Raji (cell line): ENCODE data around the gene IST1.

Source experiments
- POLR2A ChIP-seq: IDR thresholded peaks from 2 replicates; pipeline ENCODE4 v1.6.1; 2011; ENCODE audit warnings: low read depth, low read length, control low read depth; ENCODE audit not compliant: insufficient read depth

Gene IST1

DNA sequence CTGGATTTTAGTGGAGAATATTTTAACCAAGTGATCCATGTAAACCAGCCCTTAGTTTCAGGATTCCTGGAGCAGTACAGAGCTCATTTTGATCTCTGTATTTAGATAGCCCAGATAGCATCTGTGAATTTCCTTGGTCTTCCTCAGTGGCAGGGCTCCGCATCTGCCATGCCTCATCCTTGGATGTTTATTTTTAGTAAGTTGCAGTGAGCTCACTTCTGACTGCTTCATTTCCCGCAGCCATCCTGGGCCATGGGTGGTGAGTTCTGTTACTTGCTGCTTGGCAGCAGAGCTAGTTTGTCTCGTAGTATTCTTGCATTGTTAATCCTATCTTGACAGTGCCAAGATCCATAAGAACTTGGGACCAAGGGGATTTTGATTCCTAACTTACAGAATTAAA lies 33.7 kb downstream of the IST1 start:
- TF ChIP-seq POLR2A: no peak

DNA sequence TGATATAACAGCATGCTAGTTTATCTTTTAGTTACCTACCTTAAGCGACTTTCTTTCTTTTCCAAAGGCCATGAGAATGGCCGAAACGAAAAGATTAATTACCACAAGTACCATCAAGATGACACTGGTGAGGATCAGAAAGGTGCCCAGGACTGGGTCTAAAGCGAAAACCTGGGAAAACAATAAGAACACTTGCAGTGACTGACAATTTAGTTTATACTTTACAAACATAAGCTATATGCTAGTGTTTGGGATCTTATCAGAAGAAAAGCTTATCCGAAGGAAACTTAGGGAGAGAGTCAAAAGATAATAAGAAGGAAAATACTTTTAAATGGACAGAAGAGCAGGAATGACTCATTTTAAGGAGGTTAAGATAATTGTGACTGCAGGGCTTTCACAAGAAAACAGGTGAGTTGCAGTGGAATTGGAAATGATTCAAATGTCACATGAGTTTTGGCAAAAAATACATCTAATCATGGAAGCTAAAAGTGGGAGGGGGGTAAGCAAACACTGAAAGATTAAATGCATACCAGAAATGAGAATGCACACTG lies 34.8 kb downstream of the IST1 start:
- TF ChIP-seq POLR2A: no peak

DNA sequence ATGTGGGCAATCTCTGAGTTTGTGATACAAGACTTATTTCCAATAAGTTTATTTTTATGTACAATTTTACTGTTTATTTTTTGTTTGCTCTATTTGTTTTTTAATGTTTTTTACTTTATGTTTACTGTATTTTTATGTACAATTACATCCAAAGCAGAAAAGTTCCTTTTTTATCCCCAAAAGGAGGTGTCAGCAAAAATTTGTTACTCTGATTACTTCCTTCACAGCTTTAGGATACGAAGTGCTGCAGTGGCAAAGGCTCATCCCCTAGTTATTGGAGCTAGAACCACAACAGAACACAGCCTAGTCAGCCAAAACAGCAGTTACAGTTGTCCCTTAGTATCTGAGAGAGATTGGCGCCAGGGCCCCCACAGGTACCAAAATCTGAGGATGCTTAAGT lies 35.7 kb downstream of the IST1 start:
- TF ChIP-seq POLR2A: no peak

DNA sequence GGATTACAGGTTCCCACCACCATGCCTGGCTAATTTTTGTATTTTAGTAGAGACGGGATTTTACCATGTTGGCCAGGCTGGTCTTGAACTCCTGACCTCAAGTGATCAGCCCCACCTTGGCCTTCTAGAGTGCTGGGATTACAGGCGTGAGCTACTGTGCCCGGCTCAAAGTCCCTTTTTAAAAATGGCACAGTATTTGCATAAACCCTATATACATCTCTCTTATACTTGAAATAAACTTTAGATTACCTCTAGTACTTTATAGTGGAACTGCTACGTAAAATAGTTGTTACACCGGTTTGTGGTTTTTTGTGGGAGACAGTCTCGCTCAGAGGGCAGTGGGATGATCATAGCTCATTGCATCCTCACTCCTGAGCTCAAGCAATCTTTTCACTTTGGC lies 36.3 kb downstream of the IST1 start:
- TF ChIP-seq POLR2A: no peak

DNA sequence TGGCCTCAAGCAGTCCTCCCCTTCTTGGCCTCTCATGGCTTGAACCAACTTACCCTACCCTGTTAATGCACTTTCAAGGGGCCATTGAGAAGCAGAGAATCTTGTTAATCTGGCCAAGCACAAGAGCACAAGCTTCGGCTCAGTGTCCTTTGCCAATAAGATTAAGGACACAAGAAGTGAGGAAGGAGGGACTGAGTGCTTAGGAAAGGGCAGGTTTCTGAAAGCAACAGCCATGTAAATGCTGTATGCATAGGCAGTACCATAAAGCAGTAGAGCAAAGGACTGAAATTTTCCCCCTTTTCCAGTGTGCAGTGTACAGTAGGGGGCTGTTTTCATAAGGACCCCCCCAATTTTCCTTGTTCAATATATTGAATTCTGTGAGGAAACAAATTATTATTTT lies 37.7 kb downstream of the IST1 start:
- no peak for TF ChIP-seq POLR2A

DNA sequence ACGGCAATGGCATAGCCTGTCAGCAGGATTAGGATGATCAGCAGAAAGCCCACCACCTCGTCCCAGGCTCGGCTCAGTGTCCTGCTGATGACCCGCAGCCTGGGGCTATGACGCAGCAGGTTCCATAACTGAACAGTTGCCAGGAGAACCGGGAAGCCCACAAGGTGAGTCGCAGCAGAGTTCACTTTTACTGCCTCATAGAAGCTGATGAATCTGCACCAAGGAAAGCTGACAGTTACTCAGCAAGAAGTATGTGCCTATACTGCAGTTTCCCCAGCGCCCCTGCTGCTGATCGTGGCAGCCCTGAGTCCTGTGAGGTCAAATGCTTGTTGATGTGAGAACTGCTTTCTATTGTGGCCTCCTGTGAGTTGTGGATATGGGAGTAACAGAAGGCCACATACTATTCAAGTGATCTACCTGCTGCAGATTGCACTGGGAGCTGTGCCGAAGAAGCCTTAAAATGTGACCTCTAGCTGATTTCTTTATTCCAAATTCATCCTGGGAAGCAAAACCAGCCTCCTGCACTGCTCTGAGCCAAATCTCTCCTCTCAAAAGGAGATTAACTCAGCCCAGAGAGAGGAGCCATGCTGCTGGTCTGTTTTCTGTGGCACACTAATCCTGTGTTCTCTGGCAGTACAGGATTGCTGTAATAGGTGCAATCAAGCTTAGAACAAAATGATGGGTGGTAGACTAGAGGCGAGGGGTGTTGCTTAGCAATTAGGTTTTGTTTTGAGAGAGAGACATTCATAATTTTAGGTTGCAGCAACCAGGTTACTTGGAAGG lies 38.8 kb downstream of the IST1 start:
- no peak for TF ChIP-seq POLR2A

DNA sequence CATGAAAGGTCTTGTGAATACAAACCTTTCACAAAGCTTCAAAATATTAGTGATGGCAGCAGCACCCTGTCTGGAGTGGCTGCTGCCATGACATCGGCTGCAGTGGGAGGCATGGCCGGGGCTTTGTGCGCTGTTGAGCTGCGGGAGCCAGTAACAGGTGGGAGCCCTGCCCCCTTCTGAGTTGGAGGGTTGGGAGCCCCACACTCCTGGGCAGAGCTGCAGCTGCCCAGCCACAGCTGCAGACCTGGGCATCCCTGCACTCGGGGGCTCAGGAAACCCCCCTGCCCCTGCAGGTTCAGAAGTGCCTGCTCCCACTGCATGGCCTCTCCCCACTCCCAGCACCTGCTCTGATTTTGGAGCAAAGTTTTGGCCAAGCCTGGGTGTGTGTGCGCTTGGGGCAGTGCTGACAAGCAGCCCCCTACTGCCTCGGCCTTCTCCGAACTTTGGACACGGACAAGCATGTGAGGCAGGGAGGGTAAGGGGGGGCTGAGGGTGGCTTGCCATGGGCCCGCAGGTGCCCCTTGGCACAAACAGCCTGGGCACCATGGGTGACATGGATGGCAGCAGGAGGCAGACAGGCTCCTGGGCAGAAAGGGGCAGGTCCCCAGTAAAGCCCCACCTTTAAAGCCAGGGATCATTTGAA lies 42.7 kb downstream of the IST1 start:
- no peak for TF ChIP-seq POLR2A

DNA sequence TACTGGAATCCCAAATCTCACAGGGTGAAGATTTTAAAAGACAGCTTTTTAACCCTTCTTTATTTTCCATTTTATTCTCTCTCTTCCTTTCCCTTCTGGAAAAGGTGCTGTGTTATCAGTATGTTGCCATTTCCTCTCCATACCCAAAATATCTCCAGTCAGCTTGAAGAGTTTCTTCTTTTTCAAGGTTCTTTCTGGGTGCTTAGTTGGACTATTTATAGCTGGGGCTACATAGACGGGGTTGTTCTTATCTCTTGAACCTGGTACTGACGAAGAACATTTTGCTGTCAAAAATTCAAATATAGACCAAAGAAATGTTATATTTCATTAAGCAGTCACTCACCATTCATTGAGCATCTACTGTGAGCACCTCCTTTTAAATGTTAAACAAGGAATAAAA lies 48.6 kb downstream of the IST1 start:
- TF ChIP-seq POLR2A: no peak

DNA sequence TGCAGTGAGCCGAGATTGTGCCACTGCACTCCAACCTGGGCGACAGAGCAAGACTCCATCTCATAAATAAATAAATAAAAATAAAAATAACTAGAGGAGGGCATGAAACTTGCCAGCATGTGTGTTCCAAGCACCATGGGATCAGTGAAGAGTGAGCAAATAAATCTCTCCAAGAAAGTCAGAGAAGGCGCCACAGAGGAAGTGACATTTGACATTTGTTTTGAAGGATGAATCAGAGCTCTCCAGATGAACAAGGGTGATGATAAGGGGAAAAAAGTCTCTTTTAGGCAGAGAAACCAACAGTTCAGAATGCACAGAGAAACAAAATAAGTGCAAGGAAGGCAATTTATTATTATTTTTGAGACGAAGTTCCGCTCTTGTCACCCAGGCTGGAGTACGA lies 50.3 kb downstream of the IST1 start:
- TF ChIP-seq POLR2A: no peak

DNA sequence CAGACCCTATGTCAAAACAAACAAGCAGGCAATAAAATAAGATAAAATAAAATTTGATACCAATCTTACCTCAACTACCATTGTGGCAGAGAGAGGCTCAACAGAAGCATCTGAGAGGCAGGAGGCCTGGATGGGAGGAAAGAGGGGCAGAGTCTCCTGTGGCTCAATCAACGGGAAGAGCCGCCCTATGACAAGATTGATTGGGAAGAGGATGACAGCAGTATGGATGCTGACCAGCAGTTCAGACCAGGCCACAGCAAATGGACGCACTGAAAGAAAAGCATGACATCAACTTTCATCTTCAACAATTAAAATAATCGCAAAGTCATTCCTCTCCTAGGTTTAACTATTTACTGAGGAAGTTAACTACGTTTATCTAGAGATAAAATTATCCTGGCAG lies 57.5 kb downstream of the IST1 start:
- no peak for TF ChIP-seq POLR2A

DNA sequence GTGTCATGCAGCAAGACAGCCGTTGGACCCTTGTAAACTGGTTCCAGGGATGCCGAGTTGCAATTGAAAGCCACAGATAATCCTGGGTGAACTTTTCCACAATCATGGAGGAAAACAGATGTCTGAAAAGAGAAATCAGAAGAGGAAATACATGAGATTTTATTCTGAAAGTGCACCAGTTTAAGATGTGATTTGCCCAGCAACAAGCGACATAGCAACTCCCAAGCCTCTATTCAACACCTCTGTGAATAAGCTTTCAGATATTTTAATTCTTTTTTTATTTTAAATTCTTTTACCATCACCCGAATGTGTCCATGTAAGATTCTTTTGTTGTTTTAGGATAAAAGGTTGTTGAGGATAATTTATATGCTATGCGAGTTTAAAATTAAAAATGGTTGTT lies 58.8 kb downstream of the IST1 start:
- TF ChIP-seq POLR2A: no peak

DNA sequence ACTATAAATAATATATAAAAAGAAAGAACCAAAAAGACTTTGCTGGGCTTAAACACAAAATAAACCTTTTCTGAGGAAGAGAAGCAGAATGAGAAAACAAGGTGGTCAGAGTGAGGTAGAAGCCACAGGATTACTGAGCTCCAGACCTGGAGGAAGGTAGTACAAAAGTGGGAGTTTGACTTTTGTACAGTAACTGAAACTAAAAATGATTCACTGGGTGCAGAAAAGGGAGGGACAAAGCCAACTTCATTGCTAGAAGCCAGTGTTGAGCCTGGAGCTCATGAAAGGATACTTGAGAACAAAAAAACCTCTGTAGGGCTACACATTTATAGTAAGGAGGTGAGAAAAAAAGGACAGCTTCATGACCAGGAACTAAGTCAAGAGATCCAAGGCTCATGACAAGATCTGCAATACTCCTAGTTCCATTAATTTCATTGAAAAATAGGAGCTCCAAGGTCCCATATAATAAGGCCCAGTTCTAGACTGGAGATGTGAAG lies 59.4 kb downstream of the IST1 start:
- no peak for TF ChIP-seq POLR2A

DNA sequence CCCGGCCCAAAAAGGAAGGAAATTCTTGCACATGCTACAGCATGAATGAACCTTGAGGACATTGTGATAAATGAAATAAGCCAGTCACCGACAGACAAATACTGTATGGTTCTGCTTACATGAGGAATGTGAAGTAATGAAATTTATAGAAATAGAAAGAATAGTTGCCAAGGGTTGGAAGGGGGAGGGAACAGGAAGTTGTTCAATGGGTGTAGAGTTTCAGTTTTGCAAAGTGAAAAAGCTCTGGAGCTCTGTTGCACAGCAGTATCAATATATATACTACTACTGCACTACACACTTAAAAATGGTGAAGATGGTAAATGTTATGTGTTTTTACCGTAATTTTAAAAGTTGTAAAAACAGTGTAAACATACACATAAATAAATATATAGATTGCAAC lies 61.2 kb downstream of the IST1 start:
- TF ChIP-seq POLR2A: no peak

DNA sequence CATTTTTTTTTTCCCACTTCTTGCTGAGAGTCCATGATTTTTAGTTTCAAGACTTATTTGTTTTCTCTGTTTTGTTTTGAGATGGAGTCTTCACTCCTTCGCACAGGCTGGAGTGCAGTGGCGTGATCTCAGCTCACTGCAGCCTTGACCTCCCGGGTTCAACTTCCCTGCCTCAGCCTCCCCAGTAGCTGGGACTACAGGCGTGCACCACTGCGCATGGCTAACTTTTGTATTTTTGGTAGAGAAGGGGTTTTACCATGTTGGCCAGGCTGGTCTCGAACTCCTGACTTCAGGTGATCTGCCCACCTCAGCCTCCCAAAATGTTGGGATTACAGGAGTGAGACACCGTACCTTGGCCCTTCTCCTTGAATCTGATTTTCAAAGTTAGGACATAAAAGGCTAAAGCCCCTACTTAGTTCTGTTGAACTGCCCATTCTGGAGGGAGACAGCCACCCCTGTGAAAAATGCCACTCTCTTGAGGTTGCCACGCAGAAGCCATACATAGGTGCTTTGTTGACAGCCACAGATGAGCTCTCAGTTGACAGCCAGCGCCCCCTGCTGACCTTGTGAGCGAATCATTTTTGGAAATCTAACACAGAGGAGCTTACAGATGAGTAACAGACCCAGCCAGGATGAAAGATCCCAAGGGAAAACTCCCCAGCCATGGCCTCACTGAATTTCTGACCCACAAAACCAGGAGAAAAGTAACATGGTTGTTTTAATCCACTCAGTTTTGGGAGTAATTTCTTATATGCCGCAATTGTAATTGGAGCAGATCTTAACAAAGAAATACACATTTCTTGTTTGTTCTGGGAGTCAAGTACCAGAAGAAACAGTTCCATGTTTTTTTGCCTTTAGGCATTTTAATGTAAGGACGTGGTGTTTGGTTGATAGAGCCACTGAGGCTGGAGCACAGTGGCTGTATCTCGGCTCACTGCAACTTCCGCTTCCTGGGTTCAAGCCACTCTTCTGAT lies 66.0 kb downstream of the IST1 start:
- TF ChIP-seq POLR2A: no peak
